SK-N-SH (cell line): ENCODE results near the gene CREB3L4. TPM values are rescaled to one million over a fixed set of nuclear protein-coding genes. Genes with fewer than 3 reads are reported as not detected.

Source experiments
- CTCF ChIA-PET: fragments of 300-600, 350-600 bp; formaldehyde crosslinking; extraction: SDS; loops from one replicate; lab custom pipeline; 2021; lab: Yijun Ruan, JAX
- POLR2A ChIA-PET: fragments of 350-600 bp; sonication (Branson Sonifier 250); formaldehyde crosslinking; extraction: SDS; loops from one replicate; lab custom pipeline; 2020; ENCODE audit warnings: antibody characterized with exemption, inconsistent platforms; lab: Yijun Ruan, JAX
- DNase-seq: peaks from one replicate; pipeline ENCODE4 v3.0.0; 2012
- H2AFZ ChIP-seq: fragments of 200-600 bp; sonication (generic); 2 replicates; pipeline ENCODE4 v1.8.1; 2016; ENCODE audit warnings: antibody characterized with exemption, mild to moderate bottlenecking, low read depth
- H3F3A ChIP-seq: fragments of 200-600 bp; sonication (generic); replicated peaks from 2 replicates; pipeline ENCODE3; 2016; ENCODE audit warnings: antibody characterized with exemption, mild to moderate bottlenecking; ENCODE audit not compliant: insufficient read depth
- H3K27ac ChIP-seq, 2 experiments: fragments of 200-500 bp in 1 of 2; fragments of 200-600 bp in 1 of 2; sonication (Bioruptor generic) in 1 of 2; sonication (generic), shearing (Covaris generic) in 1 of 2; 2 replicates each; pipeline versions ENCODE4 v1.5.1 to v1.6.1; 2014 to 2016; ENCODE audit warnings: low read depth in 2 of 2, inconsistent platforms in 1 of 2, low read length in 1 of 2, mild to moderate bottlenecking in 1 of 2, mixed read lengths in 1 of 2
- H3K27me3 ChIP-seq: fragments of 200-600 bp; sonication (generic), shearing (Covaris generic); 2 replicates; pipeline ENCODE4 v1.6.1; 2016; ENCODE audit warnings: mixed run types; ENCODE audit not compliant: insufficient read depth
- H3K36me3 ChIP-seq, 2 experiments: fragments of 200-500 bp in 1 of 2; fragments of 200-600 bp in 1 of 2; sonication (Bioruptor generic) in 1 of 2; sonication (generic) in 1 of 2; replicated peaks in 1 of 2; 2 replicates each; pipeline versions ENCODE3 to v1.5.1; 2014 to 2016; ENCODE audit warnings: low read length in 1 of 2, mild to moderate bottlenecking in 1 of 2; ENCODE audit not compliant: insufficient read depth in 2 of 2, control insufficient read depth in 1 of 2
- H3K4me1 ChIP-seq, 2 experiments: fragments of 200-500 bp in 1 of 2; fragments of 200-600 bp in 1 of 2; sonication (Bioruptor generic) in 1 of 2; sonication (generic), shearing (Covaris generic) in 1 of 2; 2 replicates each; pipeline versions ENCODE4 v1.5.1 to v1.6.1; 2014 to 2016; ENCODE audit warnings: low read depth in 1 of 2, low read length in 1 of 2, mixed run types in 1 of 2; ENCODE audit not compliant: insufficient read depth in 2 of 2, control insufficient read depth in 1 of 2
- H3K4me2 ChIP-seq: fragments of 200-600 bp; sonication (generic), shearing (Covaris generic); 2 replicates; pipeline ENCODE4 v1.6.1; 2017; ENCODE audit warnings: mixed run types
- H3K4me3 ChIP-seq, 2 experiments: fragments of 200-500 bp in 1 of 2; fragments of 200-600 bp in 1 of 2; sonication (Bioruptor generic) in 1 of 2; sonication (generic), shearing (Covaris generic) in 1 of 2; 2 replicates each; pipeline versions ENCODE4 v1.5.1 to v1.8.1; 2014 to 2016; ENCODE audit warnings: low read depth in 2 of 2, inconsistent platforms in 1 of 2, low read length in 1 of 2, mild to moderate bottlenecking in 1 of 2, mixed read lengths in 1 of 2, moderate library complexity in 1 of 2
- H3K79me2 ChIP-seq: fragments of 200-600 bp; sonication (generic); 2 replicates; pipeline ENCODE4 v1.8.1; 2017; ENCODE audit warnings: mild to moderate bottlenecking; ENCODE audit not compliant: insufficient read depth
- H3K9ac ChIP-seq: fragments of 200-600 bp; sonication (generic); 2 replicates; pipeline ENCODE4 v1.6.1; 2017; ENCODE audit warnings: mixed run types
- H3K9me2 ChIP-seq: fragments of 200-600 bp; sonication (generic); 2 replicates; pipeline ENCODE4 v1.6.1; 2017; ENCODE audit warnings: mixed run types
- H3K9me3 ChIP-seq: fragments of 200-600 bp; sonication (generic); 2 replicates; pipeline ENCODE4 v1.6.1; 2017; ENCODE audit warnings: mixed run types, mild to moderate bottlenecking, moderate library complexity
- H4K20me1 ChIP-seq: fragments of 200-600 bp; sonication (generic); 2 replicates; pipeline ENCODE4 v1.6.1; 2017; ENCODE audit warnings: mild to moderate bottlenecking, mixed run types; ENCODE audit not compliant: insufficient read depth
- CHD2 ChIP-seq: fragments of 150-350 bp; IDR thresholded peaks from 2 replicates; pipeline ENCODE4 v1.6.1; 2018; ENCODE audit warnings: low read length; ENCODE audit not compliant: partially characterized antibody
- EZH2phosphoT487 ChIP-seq: fragments of 200-600 bp; sonication (generic); IDR thresholded peaks from 2 replicates; pipeline ENCODE4 v1.6.1; 2017; ENCODE audit warnings: low read depth, mixed run types, mild to moderate bottlenecking, antibody characterized with exemption, moderate library complexity, borderline replicate concordance
- FOSL2 ChIP-seq: IDR thresholded peaks from 2 replicates; pipeline ENCODE4 v1.4.0; 2012; ENCODE audit warnings: low read depth, mild to moderate bottlenecking, moderate library complexity, borderline replicate concordance
- FOXM1 ChIP-seq: IDR thresholded peaks from 2 replicates; pipeline ENCODE4 v1.4.0; 2012; ENCODE audit warnings: low read depth, mild to moderate bottlenecking
- GABPA ChIP-seq: IDR thresholded peaks from 2 replicates; pipeline ENCODE4 v1.4.0; 2012; ENCODE audit warnings: low read depth, mild to moderate bottlenecking
- GATA2 ChIP-seq: sonication (generic); formaldehyde crosslinking; IDR thresholded peaks from 2 replicates; pipeline ENCODE4 v1.5.0; 2020; ENCODE audit warnings: mild to moderate bottlenecking, missing genetic modification reagents
- JUND ChIP-seq: IDR thresholded peaks from 2 replicates; pipeline ENCODE4 v1.4.0; 2012
- MAX ChIP-seq: IDR thresholded peaks from 2 replicates; pipeline ENCODE4 v1.4.0; 2012; ENCODE audit warnings: low read depth
- MEF2A ChIP-seq: IDR thresholded peaks from 2 replicates; pipeline ENCODE4 v1.4.0; 2012; ENCODE audit warnings: low read depth, borderline replicate concordance
- NRF1 ChIP-seq: IDR thresholded peaks from 2 replicates; pipeline ENCODE4 v1.6.1; 2012; ENCODE audit warnings: low read depth, mild to moderate bottlenecking, low read length
- POLR2AphosphoS5 ChIP-seq: IDR thresholded peaks from 2 replicates; pipeline ENCODE4 v1.6.1; 2012; ENCODE audit warnings: low read depth, low read length
- RAD21 ChIP-seq: IDR thresholded peaks from 2 replicates; pipeline ENCODE4 v1.6.1; 2012; ENCODE audit warnings: mild to moderate bottlenecking, low read length
- RCOR1 ChIP-seq: fragments of 150-350 bp; IDR thresholded peaks from 2 replicates; pipeline ENCODE4 v1.6.1; 2017; ENCODE audit warnings: antibody characterized with exemption, low read length
- REST ChIP-seq: IDR thresholded peaks from 2 replicates; pipeline ENCODE4 v1.6.1; 2012; ENCODE audit warnings: mild to moderate bottlenecking, low read depth, low read length, moderate library complexity
- SIN3A ChIP-seq: IDR thresholded peaks from 2 replicates; pipeline ENCODE4 v1.6.1; 2012; ENCODE audit warnings: low read depth, mild to moderate bottlenecking, low read length, moderate library complexity, borderline replicate concordance
- SMC3 ChIP-seq: IDR thresholded peaks from 2 replicates; pipeline ENCODE4 v1.6.1; 2012; ENCODE audit warnings: low read depth, low read length, improper control_type of control experiment
- TCF12 ChIP-seq: IDR thresholded peaks from 2 replicates; pipeline ENCODE4 v1.4.0; 2012
- USF2 ChIP-seq: fragments of 150-350 bp; IDR thresholded peaks from 2 replicates; pipeline ENCODE4 v1.6.1; 2017; ENCODE audit warnings: antibody characterized with exemption, low read length, low read depth, borderline replicate concordance
- ZBTB33 ChIP-seq: IDR thresholded peaks from 2 replicates; pipeline ENCODE4 v1.4.0; 2012; ENCODE audit warnings: low read depth, borderline replicate concordance
- WGBS: methylation state at CpG from one replicate; pipeline ENCODE4 v1.1.6; 2017; ENCODE audit warnings: low lambda C conversion rate; 5-methylcytosine and 5-hydroxymethylcytosine counted together
- polyA plus RNA-seq, 3 experiments: library from polyadenylated mRNA; depleted of rRNA; stranded (reverse); fragments of >200 nt; gene quantifications; 2 replicates each; pipeline ENCODE4 v1.2.3, GENCODE V29; 2012

Gene CREB3L4
- polyA plus RNA-seq, 1 of the 3 experiments (the other 2 are of a cell fraction) = 12.8 TPM

DNA sequence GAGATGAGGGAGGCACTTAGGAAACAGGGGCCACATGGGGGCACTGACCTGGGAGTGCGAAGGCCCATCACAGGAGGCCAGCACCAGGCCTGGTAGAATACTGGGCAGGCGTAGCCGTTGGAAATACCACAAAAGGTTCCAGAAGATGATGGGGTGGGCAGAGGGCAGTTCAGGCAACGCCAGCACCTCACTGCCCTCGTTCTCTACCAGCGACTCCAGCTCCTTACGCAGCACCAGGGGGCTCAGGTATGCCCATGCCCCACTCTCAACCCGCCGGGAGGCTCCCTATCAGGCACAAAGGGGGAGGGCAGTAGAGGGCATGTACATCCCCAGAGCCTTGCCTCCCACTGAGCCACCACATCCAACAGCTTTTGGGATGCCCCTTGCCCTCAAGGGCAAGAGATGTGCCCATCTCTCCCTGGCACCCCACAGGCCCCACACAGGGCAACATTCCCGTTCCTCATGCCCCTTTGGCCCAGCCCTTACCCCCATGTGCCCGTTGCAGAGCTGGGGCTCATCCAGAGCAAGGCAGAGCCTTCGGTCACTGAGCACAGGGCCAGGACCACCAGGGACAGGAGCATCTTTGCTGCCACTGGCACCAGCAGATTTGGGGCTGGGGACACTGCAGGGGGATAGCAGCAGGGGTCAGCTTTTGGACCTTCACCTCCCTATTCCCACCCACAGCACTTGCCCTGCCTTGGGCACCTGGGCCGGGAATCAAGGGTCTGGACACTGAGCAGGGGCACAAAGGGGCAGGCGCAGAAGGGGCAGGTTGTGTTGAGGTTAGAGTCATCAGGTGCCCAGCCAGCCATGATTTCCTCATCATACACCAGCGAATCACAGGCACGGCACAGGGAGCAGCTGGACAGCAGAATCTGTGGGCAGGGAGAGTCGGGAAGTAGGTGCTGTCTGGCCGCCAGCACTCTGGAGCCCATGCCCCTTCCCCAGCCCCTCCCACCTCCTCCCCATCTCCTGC lies 35.3 kb upstream of the CREB3L4 start:
- no peak overlapping the region for H3K4me3 ChIP-seq
- peaks cover 0 to 21% of the 10 kb centered on the region in 2 experiments; a peak in 1 of 4 replicates for H3K4me1 ChIP-seq
- over 99% methylated on average over 15 of the region's 18 CpGs for WGBS
- POLR2A ChIA-PET = no interaction called here
- no peak overlapping the region for H3K9ac ChIP-seq
- CTCF ChIA-PET = no interaction called here
- H4K20me1 ChIP-seq = no peaks in the 10 kb centered on the region
- no peak overlapping the region for H3K27ac ChIP-seq
- no peaks in the 10 kb centered on the region for H3K9me3 ChIP-seq
- DNase-seq = peak; percentile 8
- H3K79me2 ChIP-seq = no peaks in the 10 kb centered on the region
- peaks cover 14% of the 10 kb centered on the region for H3F3A ChIP-seq
- H2AFZ ChIP-seq = no peak overlapping the region
- no peaks in the 10 kb centered on the region for H3K9me2 ChIP-seq
- no peaks in the 10 kb centered on the region for H3K27me3 ChIP-seq
- H3K36me3 ChIP-seq = peaks cover 0 to 48% of the 10 kb centered on the region in 2 experiments
- TF ChIP-seq GATA2 (CRISPR knock-in tag) (no peak), EZH2phosphoT487 (no peak), JUND (no peak), REST (no peak), POLR2AphosphoS5 (no peak), ZBTB33 (no peak), SIN3A (no peak), FOSL2 (no peak), MEF2A (no peak), SMC3 (no peak), TCF12 (no peak), FOXM1 (no peak), USF2 (no peak), RCOR1 (no peak), CHD2 (no peak), NRF1 (no peak), GABPA (no peak), MAX (no peak), RAD21 (no peak)
- H3K4me2 ChIP-seq = no peak overlapping the region
